DLD1 (cell line): ENCODE measurements around the gene CCL4.

ENCODE experiments used
- in situ Hi-C: cut with HindIII; loops from 2 replicates; pipeline ENCODE4 v1.10.0; 2017; ENCODE audit warnings: low sequenced_read_pairs

CCL4 gene

DNA sequence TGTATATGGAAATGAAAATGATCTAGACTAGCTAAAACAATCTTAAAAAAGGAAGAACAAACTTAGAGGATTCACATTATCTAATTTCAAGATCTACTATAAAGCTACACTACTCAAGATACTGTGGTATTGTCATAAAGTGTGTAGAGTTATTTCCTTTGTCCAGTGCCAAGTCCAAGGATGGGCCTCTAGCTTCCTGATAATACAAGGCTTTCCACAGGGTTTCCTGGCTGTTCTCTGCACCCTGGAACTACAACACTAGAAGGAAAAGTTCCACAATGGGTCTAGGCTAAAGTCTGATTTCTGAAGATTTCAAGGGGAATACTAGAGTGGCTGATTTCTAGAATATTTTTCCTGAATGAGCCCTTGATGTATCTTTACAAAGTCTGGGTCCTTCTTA, 38.6 kb downstream of the CCL4 start:
- in situ Hi-C loops: no loop called here

DNA sequence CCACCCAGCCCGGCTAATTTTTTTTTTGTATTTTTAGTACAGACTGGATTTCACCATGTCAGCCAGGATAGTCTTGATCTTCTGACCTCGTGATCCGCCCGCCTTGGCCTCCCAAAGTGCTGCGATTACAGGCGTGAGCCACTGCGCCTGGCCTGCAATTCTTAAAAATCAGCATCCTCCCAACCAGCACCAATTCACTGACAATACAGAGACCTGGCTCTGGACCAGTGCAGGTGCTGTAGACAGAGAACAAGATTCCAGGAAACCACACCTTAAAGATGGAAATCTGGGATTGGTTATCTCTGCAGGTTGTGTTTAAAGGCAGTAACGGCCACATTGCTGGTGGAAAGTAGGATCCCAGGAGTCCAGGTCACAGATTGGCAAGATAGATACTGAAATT, 39.2 kb downstream of the CCL4 start:
- in situ Hi-C loops: no loop called here

DNA sequence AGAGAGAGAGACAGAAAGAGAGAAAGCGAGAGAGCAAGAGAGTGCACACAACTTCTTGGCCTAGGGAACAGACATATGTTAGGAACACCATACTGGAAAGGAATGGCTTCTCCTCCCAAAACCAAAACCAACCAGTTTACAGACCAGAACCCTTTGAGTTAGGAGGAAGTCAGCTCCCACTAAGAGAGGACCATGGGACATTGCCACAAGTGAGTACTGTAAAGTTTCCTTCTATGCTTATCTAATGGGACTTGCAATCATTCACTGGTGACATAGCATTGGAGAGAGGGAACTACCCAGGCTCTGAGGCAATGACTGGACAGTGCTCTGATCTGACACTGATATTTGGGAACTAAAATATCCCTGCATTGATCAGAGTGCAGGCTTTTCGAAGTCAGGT, 40.4 kb downstream of the CCL4 start:
- in situ Hi-C loops: no loop called here

DNA sequence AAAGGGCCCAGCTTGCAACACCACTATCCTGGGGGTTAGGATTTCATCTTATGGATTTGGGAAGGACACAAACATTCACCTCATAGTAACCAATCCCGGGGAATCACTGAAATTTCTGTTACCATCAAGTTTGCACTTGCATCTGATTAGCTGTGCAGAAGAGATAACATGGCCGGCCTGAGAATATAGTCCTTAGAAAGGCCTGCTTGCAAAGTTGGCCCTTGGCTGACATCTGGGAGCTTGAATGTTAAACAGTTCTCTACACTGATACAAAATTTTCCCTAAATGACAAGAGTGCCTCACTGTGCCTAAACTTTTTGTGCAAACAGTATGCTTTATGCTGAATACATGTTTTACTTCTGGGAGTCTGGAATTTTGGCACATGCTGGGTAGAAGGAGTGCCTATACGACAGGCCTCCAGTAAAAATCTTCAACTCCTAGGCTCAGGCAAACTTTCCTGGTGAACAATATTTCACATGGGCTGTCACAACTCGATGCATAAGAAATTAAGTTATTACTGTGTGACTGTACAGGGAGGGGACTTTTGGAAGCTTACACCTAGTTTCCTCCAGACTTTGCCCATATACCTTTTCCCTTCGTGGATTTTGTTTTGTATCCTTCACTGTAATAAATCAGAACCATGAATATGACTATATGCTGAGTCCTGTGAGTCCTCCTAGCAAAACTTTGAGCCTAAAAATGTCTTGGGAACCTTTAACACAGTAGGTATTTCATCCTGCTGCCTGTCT, 41.5 kb downstream of the CCL4 start:
- in situ Hi-C loops: no loop called here

DNA sequence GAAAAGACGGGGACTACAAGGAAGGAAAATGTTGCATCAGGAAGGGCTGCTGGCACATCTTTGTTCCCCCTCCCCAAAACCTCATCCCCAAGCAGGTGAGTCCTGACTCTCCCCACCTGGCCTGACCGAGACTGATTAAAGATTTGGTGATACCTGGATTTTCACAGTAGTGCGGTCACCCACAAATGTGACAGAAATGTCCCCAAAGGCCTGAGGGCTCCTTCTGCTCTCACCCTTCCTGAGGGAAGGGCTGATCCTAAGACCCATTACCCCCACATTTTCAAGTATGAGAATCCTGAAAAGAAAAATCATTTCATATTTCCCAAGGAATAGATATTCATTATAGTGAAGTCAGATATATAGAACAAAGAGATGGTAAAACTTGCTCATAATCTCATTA, 44.0 kb downstream of the CCL4 start:
- in situ Hi-C loops: no loop called here

DNA sequence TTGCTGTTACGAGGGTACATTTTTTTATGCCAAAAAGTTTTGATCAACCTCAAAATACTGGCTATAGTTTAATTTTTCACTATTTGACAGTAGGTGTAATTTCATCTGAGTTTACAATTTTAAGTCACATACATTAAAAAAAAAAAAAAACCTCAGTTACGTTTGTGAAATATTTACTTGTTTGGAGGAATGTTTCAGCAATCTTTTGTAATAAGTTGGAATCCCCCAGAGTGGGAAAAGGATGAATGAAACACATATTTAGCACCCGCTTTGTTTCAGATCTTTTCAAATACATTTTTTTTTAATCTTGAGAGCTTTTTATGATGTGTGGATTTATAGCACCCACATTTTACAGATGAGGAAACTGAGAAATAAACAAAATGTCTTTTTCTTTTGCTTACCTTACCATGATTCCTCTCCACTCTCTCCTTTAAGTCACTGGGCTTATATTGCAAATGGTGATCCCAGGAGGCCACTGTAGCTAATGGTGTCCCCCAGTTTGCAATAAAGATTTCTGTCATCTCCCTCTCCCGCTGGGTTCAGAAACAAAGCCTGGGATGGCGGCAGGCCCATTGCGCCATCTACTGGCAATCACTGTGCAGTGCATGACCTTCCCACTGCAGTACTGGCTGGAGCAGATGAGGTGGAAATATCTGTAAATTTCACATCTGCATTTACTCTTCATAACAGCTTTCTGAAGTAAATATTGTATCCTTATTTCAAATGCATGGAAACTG, 45.1 kb downstream of the CCL4 start:
- in situ Hi-C loops: no loop called here

DNA sequence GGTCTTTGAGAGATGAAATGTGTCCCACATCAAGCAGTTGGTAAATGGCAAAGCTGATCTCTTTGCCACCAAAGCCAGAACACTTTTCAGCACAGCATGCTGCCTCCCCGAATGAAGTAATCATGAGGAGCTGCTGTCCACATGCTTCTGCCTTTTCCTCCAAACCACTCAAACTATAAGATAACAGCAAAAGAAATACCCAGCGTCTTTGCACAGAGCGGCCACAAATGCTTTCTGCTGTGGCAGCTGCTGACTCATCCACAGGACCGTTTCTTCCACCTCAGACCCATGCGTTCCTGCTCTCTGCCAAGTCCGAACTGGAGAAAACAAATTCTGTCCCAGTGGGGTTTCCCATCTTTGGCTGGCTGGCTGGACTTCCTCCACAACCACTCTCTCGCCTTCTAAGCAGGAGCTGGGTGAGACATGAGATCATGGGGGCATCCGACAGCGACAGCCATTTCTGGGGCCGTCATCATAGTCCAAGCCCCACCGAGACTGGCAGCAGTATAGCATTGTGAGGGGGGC, 45.7 kb downstream of the CCL4 start:
- in situ Hi-C loops: no loop called here

DNA sequence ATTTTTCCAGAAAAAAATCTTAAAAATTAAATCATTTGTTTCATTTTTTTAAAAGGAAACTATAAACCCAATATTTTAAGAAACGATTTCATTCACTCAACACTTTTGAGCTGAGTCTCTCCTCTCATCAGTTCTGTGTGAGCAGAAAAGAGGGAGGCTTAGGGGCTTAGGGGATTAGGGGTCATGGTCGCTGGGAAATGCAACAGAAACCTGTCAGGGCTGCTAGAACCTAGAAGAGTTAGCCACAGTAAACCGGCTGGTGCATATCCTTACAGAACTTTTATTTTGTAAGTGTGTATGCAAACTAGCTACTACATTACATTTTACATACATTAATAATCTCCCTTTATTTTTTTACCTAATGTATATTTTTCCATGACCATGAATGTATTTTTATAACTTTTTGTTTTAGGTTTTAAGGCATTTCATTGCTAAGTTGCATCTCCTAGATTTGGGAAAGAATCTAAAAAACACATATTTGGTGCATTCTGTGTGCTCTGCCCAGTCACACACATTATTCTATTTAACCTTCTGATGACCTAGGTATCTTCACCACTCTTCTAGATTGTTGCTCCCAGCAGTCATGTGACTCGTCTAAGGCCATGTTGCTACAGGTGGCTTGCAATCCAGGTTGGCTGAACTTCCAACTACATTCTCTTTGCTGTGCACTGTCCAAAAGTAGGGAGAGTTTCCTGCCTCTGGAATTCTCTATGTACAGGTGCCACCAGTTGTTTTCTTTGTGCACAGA, 48.4 kb downstream of the CCL4 start:
- in situ Hi-C loops: no loop called here

DNA sequence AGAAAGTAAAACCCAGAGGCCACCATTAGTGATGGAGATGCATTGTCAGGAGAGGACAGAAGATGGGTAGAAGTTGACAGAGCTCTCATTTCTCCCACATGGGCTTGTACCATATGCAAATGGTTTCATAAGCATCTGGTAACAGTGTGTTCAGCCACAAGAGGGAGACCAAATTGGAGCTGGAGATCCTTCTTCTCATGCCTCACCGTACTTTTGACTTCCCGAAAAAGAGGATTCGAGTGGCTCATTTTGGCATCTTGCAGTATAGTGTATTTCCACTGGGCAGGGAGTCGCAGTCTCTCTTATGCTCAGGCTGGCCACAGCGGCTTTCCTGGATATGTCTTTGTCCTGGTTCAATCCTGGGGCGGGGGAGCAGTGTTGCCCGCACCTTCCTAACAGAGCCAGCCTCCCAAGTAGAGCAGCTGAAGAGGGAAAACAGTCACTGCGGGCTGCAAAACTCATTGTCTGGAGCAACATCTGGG, 49.1 kb downstream of the CCL4 start:
- in situ Hi-C loops: no loop called here

DNA sequence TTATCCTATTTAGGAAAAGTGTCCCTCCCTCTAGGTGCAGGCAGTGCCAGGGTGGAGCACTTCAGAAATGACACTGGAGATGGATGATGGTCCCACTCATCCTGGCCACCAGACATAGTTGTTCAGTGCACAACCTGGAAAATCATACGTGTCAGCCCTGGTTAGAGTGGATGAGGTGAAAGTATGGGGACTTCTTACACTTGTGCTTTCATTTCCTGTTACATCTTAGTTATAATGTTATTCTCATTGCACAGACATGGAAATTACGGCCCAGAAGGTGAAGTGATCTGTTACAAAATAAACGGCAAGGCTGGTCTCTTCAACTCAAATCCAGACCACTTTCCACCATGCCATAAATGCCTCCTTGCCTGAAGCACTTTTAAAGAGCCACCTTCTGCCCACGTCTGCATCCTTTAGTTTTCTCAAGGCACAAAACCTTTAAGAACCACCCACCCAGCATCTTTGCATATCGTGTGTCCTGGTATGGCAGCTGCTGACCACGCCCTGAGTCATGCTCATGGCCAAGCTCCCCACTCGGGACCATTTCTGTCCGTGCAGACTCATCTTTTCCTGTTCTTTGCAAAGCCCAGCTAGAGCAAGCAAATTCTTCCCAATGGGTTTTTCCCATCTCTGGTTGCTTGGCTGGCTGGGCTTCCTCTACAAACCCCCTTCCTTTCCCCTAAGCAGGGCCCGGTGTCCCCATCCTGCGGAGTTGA, 50.4 kb downstream of the CCL4 start:
- in situ Hi-C loops: no loop called here
